Retinal pigment epithelial cell (primary cell): ENCODE data around the gene ANKRD11.
"Not testable (repeated sequence)": the region's sequence is repeated elsewhere in the genome, so short reads cannot be mapped to it uniquely, and the experiment has no call there.

Experiments
- DNase-seq: peaks from one replicate; pipeline ENCODE4 v3.0.0-alpha.2; 2010; ENCODE audit warnings: low read depth
- H3K4me3 ChIP-seq: 2 replicates; pipeline ENCODE4 v1.5.1; 2011; ENCODE audit warnings: mild to moderate bottlenecking, low read length, control low read depth, moderate library complexity
- TF ChIP-seq, protein P1 (sequence below): conservative IDR thresholded peaks from 2 replicates; pipeline ENCODE4 v1.5.1; 2011; ENCODE audit warnings: low read depth, low read length, control low read depth, inconsistent platforms

ANKRD11 gene

GRCh38 chr16:89330177-89330856 lies 160.0 kb downstream of the ANKRD11 start:
- no peak overlapping the region for H3K4me3 ChIP-seq
- no peak for DNase-seq

GRCh38 chr16:89329830-89330176 lies 160.6 kb downstream of the ANKRD11 start:
- H3K4me3 ChIP-seq, DNase-seq: not testable (repeated sequence)

More at GRCh38 chr16:89330177-89330856, 160.0 kb downstream of the ANKRD11 start:
- TF ChIP-seq, protein P1, sequence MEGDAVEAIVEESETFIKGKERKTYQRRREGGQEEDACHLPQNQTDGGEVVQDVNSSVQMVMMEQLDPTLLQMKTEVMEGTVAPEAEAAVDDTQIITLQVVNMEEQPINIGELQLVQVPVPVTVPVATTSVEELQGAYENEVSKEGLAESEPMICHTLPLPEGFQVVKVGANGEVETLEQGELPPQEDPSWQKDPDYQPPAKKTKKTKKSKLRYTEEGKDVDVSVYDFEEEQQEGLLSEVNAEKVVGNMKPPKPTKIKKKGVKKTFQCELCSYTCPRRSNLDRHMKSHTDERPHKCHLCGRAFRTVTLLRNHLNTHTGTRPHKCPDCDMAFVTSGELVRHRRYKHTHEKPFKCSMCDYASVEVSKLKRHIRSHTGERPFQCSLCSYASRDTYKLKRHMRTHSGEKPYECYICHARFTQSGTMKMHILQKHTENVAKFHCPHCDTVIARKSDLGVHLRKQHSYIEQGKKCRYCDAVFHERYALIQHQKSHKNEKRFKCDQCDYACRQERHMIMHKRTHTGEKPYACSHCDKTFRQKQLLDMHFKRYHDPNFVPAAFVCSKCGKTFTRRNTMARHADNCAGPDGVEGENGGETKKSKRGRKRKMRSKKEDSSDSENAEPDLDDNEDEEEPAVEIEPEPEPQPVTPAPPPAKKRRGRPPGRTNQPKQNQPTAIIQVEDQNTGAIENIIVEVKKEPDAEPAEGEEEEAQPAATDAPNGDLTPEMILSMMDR, result no peak

DNA sequence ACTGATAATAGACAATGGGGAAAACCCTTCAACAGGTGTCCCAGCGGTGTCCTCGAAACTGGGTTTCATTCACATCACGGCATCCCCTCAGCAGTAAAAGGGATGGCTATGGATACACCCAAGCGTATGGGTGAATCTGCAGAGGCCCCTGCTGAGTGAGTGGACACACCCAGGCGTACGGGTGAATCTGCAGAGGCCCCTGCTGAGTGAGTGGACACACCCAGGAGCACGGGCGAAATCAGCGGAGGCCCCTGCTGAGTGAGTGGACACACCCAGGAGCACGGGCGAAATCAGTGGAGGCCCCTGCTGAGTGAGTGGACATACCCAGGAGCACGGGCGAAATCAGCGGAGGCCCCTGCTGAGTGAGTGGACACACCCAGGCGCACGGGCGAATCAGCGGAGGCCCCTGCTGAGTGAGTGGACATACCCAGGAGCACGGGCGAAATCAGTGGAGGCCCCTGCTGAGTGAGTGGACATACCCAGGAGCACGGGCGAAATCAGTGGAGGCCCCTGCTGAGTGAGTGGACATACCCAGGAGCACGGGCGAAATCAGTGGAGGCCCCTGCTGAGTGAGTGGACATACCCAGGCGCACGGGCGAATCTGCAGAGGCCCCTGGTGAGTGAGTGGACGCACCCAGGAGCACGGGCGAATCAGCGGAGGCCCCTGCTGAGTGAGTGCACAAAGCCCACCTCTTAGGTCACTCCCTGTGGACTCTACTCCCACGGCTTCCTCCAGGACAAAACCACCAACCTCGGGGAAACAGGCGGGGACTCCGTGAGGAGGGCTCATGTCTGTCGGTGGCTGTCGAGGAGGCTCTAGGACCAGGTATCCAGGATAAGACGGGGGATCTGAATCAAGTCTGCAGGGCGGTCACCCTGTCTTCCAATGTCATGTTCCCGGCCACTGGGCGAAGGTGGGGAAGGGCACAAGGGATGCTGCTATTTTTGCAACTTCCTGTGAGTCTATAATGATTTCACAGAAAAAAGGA lies 161.7 kb downstream of the ANKRD11 start:
- DNase-seq, H3K4me3 ChIP-seq: not testable (repeated sequence)

GRCh38 chr16:89326721-89327120 lies 163.6 kb downstream of the ANKRD11 start:
- TF ChIP-seq, protein P1, result no peak

GRCh38 chr16:89325861-89326471 lies 164.4 kb downstream of the ANKRD11 start:
- H3K4me3 ChIP-seq, result no peak overlapping the region
- TF ChIP-seq, protein P1, result no peak
- no peak for DNase-seq

More at GRCh38 chr16:89326721-89327120, 163.6 kb downstream of the ANKRD11 start:
- H3K4me3 ChIP-seq, result no peak overlapping the region
- DNase-seq, result no peak

DNA sequence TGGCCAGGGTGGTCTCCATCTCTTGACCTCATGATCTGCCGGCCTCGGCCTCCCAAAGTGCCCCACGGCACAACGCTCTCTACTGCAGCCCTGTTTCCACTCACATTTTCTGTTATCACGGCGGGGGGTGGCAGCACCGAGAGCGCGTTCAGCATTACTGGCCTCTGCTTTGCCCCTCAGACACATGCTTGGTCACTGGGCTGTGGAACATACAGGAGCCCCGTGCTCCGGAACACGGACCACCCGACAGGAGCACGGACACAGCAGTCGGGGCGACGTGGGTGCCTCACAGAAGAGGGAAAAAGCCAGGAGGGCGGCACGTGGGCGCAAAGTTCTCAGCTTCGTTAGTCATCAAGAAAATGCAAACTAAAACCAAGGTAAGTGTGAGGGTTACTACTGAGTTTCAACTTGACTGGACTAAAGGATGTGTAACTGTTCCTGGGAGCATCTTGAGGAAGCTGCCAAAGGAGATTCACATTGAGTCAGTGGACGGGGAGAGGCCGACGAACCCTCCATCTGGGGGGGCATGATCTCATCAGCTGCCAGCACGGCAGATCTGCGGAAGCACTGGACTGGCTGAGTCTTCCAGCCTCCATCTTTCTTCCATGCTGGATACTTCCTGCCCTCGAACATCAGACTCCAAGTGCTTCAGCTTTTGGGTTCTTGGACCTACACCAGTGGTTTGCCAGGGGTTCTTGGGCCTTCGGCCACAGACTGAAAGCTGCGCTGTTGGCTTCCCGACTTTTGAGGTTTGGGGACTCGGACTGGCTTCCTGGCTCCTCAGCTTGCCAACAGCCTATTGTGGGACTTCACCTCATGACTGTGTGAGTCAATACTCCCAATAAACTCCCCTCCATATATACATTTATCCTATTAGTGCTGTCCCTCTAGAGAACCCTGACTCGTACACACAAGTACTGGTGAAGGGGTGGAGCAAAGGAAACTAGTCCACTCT lies 166.0 kb downstream of the ANKRD11 start:
- no peak overlapping the region for H3K4me3 ChIP-seq
- no peak for DNase-seq

More for the DNA sequence above, 166.0 kb downstream of the ANKRD11 start:
- TF ChIP-seq, protein P1, result no peak
